GM04504 (cell line): Measurements from ENCODE around the gene KDM8.
"Not testable (repeated sequence)": the region's sequence is repeated elsewhere in the genome, so short reads cannot be mapped to it uniquely, and the experiment has no call there.

ENCODE experiments used
- DNase-seq: peaks from one replicate; pipeline ENCODE4 v3.0.0-alpha.2; 2012; ENCODE audit warnings: low read depth

The KDM8 gene

DNA sequence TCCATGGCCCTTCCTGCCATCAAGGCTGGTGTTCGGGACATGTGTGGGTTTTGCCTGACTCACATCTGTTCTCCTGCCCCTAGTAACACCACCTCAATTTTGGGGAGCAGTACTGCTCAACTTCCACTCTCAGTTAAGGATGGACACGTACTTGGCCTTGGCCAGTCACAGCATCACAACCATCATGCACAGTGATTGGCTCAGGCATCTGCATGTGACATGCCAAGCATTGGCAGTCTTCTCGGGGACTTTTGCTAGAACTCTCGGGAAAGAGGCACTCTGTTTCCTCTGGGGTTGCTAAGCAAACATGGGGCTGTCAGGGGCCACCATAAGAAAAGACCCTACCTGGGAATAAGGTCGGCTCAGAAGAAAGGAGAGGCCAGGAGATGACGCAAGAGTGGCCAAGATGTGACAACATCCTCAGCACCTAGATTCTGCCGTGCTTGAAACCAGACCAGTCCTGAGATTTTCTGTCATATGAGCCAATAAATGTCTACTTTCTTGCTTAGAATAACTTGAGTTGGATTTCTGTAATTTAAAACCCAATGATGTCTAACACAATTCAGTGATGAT, 11.9 kb upstream of the KDM8 start:
- no peak for DNase-seq

DNA sequence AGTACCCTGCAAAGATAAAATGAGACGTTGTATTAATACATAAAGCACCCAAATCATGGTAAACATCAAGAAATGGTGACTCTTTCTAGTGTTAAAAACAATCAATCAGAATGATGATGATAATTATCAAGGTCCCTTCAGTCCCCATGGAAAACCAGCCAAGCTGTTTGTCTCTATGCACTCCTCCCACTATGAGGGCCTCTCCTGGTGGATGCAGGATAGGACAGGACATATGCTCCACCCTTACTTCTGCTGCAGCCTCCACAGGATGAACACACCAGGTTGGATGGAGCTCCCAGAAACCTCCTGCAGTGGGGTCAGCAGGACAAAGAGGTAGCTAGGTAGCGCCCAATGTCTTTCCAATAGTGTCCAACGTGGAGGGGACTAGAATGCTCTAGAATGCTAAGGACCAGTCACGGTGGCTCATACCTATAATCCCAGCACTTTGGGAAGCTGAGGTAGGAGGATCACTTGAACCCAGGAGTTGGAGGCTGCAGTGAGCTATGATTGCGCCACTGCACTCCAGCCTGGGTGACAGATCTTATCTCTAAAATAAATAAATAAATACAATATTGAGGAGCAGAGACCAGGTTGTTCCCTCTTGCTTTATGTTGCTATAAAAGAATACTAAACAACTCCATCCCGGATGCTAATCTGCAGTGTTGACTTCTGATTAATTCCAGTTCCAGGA, 9.9 kb upstream of the KDM8 start:
- no peak for DNase-seq

DNA sequence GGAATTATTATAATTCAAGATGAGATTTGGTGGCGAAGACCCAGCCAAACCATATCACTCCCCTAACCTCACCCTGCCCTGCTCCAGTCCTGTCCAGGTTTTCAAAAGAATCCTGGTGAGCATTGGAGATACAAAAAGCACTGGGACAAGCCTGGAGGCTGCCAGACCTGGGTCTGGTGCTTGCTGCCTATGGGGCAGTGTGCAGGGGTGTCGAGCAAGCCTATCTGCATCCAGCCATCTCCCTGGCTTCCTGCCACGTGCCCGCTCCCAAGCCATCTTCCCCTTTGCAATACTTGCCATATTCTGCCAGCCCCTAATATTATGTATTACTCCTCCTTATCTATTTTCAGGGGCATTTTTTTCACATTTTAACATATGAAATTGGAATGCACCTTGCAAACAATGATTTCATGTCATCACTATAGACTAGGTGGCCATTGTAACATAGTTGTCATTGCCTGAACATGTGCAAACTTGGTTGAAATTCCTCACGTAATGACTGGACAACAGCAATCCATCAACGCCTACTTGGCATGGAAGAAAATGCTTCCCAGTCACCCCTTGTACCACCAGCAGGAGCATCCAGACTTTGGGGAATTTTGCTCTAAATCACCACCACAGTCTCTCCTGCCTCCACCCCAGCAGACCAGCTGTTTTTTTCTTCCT, 8.1 kb upstream of the KDM8 start:
- DNase-seq, result no peak

DNA sequence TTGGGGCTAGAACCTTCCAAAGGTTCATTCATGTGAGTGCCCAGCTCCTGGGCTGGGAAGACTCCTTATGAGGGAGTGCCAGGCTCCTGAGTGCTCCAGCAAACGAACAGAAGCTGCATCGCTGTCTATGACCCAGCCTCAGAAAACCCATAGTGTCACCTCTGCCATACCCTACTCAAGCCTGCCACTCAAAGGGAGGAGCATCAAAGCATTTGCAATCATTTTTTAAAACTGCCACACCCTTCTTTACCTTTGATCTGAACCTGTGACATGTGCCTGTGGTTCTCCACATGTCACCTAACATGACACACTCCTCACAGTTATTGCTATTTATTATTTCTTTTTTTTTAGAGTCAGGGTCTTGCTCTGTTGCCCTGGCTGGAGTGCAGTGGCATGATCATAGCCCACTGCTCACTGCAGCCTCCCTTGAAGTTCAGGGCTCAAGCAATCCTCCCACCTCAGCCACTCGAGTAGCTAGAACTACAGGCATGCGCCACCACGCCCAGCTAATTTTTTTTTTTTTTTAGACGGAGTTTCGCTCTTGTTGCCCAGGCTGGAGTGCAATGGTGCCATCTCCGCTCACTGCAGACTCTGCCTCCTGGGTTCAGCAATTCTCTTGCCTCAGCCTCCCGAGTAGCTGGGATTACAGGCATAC, 7.3 kb upstream of the KDM8 start:
- no peak for DNase-seq

DNA sequence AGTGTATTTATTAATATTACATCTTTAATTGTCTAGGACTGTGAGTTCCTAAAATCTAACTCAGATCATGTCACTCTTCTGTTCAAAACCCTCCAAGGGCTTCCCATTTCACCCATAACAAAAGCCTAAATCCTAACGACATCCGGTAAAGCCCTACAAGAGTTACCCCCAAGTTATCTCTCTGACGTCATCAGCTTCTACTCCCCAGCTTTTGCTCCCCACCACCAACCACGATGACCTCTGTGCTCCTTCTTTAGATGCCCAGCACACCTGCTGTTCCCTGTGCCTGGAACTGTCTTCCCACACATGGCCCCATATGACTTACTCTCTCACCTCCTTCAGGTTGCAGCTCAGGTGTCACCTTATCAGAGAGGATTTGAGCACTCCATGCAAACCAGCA, 6.3 kb upstream of the KDM8 start:
- DNase-seq, result no peak

DNA sequence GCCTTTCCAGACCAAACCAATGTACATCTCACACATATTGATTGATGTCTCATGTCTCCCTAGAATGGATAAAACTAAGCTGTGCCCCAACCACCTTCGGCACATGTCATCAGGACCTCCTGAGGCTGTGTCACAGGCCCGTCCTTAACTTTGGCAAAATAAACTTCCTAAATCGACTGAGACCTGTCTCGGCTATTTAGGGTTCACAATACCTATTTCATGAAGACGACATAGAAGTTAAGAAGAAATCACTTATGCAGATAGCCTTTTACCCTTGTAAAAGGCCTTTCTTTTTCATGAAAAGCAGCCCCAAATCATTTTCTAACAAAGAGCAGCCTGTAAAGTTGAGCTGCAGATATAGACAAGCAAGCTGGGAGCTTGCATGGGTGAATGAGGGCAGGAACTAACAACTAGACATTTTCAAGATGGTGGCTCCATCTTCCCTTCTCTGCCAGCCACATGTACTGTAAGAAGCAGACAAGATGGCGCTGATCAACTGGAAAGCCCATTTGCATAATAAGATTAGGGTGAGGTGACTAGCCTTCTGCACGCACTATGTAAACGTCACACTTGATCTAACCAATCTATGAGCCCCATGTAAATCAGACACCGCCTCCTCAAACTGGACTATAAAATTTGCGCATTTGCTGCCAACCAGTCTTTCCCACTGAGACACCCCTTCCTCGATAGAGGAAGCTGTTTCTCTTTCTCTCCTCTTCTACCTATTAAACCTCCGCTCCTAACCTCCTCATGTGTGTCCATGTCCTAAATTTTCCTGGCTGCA, 4.7 kb upstream of the KDM8 start:
- DNase-seq, result no peak

DNA sequence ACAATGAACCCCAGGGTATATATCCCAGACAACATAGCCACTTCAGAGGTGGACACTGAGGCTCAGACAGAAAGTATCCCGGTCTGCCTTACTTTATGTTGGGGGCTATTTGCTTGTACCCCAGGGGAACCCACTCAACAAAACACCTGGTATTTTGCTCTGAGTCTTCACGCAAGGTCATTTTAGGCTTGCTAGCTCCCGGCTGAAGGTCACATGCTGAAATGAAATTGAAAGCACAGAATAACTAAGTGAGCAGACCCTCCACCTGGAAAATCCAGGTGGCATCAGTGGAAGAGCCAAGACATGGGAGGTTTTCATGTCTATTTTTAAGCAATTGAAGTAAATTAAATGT, 4.1 kb upstream of the KDM8 start:
- no peak for DNase-seq

DNA sequence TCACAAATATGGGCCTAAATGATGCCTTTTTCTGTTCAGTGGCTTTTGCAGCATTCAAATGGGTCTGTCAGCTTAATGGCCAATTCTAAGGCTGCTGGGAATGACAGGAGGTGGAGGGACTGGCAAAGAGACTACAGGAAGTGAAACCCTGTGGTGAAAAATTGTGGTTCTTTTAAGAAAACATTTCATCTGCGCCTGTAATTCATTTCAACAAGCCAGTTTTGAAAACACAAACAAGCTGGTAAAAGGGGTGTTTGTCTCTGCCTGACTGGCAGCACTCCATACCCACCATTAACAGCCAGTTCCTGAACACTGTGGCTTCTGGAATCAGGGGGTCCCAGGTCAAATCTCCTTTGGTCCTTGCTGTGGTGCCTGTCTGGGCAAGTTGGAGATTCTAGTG, 3.6 kb upstream of the KDM8 start:
- DNase-seq, result no peak

DNA sequence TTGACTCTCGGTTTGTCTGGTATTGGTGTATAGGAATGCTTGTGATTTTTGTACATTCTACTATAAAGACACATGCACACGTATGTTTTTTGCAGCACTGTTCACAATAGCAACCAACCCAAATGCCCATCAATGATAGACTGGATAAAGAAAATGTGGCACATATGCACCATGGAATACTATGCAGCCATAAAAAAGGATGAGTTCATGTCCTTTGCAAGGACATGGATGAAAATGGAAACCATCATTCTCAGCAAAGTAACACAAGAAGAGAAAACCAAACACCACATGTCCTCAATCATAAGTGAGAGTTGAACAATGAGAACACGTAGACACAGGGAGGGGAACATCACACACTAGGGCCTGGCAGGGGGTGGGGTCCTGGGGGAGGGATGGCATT, 2.4 kb upstream of the KDM8 start:
- not testable (repeated sequence) for DNase-seq

DNA sequence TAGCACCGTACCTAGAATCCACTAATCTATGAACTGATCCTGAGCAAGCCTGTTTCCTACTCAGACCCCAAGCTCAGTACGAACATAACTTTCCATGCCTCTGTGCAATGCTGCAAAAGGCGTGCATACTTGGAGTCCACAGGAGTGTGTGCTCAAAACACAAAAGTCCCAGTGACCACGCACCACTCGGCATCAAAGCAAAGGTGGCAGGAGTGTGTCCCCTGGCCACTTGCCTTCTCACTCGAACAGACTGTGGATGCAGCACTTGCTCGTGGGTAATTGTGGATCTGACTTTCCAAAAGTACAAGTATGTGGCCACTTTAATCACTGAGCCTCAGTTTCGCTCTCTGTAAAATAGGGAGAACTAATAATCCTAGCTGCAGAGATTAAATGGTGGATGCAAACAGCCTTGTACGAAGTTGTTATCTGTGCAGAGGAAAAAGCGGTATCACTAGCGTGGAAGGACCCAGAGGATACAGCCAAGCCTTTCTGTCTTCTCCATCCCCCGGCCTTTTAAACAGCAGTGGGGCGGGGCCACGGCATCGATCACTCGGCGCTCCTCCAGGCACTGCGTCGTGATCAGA, 311 bp upstream of the KDM8 start:
- DNase-seq, result no peak

DNA sequence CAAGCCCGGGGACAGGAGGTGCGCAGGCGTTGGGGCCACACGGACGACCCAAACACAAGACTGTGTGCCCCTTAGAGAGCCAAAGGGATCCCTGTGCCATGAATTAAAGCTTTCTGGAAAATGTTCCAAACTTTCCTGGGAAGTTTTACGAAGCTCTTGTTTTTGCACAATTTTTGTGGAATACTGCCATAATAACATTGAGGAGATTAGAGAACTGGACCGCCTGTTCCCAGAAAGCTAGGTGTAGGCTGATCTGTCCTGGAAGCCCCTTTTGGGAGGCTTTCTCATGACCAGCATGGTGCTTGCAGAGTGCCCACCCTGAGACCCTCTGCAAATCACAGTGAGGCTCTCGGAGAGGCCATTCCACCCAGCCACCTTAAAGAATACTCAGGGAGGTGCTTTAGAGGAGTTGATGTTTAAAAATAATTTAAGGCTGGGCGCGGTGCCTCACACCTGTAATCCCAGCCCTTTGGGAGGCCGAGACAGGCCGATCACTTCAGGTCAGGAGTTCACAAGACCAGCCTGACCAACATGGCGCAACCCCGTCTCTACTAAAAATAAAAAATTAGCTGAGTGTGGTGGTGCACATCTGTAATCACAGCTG, 1.1 kb downstream of the KDM8 start:
- DNase-seq, result no peak

DNA sequence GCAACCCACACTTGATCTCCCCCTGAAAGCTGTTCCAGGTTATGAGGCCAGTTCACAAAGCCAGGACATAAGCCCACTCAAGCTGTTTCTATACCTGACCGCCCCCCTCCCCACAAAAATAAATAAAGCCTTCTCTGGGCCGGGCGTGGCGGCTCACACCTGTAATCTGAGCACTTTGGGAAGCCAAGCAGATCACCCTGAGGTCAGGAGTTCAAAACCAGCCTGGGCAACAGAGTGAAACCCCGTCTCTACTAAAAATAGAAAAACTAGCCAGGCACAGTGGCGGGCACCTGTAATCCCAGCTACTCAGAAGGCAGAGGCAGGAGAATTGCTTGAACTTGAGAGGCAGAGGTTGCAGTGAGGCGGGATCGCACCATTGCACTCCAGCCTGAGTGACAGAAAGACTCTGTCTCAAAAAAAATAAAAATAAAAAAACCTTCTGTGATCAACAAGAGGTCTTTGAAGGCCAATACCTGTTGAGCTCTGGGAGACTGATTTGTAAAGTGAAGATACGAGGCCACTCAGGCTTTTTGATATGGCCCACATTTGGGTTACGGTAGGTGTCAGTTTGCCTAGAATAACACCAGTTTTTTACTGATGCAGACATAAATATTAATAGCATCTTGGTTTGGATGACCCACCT, 2.2 kb downstream of the KDM8 start:
- DNase-seq, result no peak

DNA sequence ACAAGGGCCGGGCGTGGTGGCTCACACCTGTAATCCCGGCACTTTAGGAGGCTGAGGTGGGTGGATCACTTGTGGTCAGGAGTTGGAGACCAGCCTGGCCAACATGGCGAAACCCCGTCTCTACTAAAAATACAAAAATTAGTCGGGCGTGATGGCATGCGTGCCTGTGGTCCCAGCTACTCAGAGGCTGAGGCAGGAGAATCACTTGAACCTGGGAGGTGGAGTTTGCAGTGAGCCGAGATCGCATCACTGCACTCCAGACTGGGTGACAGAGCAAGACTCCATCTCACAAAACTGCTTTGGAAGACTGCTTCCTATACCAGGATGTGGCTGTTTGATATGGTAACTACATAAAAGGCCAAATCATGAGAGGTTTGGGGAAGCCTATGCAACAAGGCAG, 3.8 kb downstream of the KDM8 start:
- not testable (repeated sequence) for DNase-seq

DNA sequence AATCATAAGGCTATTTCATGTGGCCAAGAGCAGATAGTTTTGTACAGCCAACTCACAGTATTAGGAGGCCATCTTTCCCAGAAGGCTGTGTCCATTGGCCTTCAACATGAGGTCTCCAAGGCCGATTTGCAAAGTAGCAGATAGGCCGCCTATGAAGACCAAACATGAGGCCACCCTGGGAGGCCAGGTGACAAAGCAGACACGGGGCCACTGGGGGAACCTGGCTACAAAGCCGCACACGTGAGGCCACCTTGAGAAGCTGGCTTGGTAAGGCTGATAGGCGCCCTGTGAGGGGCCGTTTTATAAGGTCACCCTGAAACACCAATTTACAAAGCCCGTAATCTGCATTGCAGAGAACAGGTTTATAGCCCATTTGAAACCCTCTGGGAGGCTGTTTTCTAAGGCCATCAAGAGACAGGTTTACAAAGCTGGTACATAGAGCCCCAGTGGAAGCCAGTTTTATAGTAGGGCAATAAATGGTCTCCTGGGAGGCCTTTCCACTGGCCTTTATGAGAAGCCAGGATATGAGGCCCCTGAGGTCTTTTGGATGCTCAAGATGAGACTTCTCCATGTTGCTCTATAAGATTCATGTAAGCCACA, 4.9 kb downstream of the KDM8 start:
- no peak for DNase-seq

DNA sequence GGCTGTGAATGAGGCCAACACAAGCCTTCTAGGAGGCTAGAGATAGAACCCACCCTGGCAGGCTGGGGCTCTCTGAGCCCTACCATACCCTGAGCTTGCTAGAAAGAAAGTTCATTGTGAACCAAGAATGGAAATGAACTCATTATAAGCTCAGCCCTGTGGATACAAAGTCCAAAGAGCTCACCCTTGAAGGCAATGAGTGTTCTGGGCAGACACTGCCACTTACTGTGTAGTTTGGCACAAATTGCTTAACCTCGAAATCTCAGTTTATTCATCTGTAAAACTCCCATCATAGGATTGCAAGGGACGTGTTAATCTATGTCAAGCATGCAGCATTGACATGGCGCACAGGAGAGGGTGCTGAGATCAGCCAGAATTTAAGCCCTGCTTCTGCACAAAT, 5.5 kb downstream of the KDM8 start:
- no peak for DNase-seq

DNA sequence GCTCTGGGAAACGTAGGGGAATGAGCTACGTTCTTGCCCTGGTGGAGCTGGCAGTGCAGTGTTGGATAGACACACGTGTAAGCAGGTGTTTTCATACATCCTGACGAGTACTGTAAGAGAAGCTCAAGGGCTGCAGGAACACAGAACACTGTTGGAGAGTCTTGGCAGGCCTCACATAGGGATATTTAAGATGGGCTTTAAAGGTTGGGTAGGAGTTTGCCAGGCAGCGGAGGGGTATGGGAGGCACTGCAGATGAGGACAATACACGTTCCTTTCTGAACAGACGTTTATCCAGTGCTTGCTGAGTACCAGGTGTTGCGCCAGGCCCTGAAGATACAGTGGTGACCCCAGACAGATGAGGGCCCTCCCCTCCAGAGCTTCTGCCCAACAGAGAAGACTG, 6.3 kb downstream of the KDM8 start:
- no peak for DNase-seq

DNA sequence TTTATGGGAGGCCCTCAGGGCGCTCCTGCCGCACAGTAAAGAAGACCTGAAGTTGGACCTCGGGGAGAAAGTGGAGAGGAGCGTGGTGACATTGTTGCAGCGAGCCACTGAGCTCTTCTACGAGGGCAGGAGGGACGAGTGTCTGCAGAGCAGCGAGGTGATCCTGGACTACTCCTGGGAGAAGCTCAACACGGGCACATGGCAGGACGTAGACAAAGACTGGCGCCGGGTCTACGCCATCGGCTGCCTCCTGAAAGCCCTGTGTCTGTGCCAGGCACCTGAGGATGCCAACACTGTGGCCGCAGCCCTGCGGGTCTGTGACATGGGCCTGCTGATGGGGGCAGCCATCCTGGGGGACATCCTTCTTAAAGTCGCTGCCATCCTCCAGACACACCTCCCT, 6.8 kb downstream of the KDM8 start:
- DNase-seq, result no peak

DNA sequence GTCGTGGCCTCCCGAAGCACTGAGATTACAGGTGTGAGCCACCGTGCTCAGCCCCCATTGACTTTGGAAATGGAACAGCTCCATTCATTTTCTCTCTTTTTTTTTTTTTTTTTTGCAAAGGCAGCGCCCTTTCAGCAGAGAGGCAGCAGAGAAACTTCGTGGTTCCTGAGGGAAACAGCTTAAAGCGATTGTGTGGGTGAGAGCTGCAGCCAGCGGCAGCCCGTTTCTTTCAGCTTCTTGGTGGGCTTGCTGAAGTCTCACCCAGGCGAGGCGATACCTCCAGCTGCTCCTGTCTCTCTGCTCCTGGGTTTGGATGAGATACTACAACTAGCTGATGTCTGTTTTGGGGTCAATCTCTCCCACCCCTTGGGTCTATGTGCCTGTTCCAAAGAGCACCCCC, 7.7 kb downstream of the KDM8 start:
- DNase-seq, result no peak

DNA sequence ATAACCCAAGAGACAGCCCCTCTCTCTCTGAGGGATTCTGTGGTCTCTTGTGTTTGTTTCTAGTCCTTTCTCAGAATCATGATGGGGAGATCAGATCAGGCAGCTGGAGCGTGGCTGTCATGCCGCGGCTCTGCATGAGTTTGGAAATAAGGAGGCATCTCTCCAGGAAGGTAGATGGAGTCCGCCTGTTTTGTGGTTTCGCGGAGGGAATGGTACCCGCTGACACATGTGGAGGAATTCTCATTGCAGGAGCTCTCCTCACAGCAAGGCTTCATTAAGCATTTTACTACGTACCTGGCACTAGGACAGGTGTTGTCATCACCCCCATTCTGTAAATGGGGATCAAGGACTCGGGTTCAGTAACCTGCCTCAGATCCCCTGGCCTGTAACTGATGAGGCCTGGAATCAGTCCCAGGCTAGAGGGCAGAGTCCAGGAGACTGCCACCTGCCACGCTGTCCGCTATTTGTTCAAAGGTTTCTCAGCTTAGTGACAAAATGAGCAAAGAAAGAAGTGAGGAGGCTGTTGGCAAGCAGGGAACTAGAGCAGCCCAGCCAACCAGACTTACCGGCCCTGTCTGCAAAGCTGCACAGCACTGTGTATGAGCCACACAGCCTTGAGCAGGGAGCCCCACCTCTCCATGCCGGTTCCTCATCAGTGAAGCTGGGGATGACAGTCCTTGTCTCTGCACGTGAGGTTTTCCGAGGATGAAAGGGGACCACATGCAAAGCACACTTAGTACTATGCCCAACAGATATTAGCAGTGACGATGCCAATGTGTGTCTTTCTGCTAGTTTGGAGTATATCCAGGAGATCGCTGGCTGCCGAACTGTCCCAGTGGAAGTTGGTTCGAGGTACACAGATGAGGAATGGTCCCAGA, 11.0 kb downstream of the KDM8 start:
- no peak for DNase-seq

DNA sequence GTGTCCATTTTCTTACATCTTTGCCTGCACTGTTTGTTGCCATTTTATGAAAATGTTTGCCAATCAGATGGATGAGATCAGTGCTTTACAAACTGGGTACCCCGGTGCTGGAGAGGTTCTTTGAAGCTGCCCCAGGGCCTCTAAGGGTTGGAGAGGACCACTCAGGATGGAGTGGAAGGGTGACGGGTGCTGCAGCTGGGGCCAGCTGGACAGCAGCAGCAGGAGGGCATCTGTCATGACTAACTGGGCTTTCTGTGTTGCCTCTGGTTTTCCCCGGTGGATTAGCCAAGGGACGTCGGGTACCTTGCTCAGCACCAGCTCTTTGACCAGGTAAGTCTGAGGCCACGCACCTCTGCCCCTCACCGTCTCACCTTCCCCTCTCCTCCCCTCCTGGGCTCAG, 12.3 kb downstream of the KDM8 start:
- DNase-seq, result no peak
